ENCODE results near the gene HES6. TPM values are rescaled to one million over a fixed set of nuclear protein-coding genes. Genes with fewer than 3 reads are reported as not detected.

The HES6 gene
- total RNA-seq, 4 donors from 2014 or later = 15.0 to 94.5 (median 31.7) TPM

- TF ChIP-seq EP300 (IDR thresholded peaks at IDR 0.05; ENCODE audit: low read depth) (no peak), POLR2AphosphoS5 (IDR thresholded peaks at IDR 0.05) (no peak), POLR2A (IDR thresholded peaks at IDR 0.05) (no peak), CTCF (IDR thresholded peaks at IDR 0.05) (no peak)
- WGBS, 2 donors (ENCODE audit: low coverage in 1 of 2) = 83% methylated on average over 9 of the region's 9 CpGs; no CpG with 5 or more reads in 1 of the 2 donors
- Histone ChIP-seq H3K27me3 (no peaks in the 10 kb centered on the region), H3K4me1 (peaks cover 0 to 21% (median 18%) of the 10 kb centered on the region in 4 donors), H3K9me3 (no peaks in the 10 kb centered on the region), H3K36me3 (peaks cover 0 to 41% (median 12%) of the 10 kb centered on the region in 4 donors), H3K27ac (no peak overlapping the region), H3K4me3 (no peak overlapping the region)
- intact Hi-C loops (cut with DNase I; ENCODE audit: low total_unique reads) (no loop called here), in situ Hi-C loops (cut with MboI; ENCODE audit: low pct_ligation_motif_present in 1 of 4, low pct_unique_long_range_greater_than_20kb in 1 of 4, low sequenced_read_pairs in 3 of 4) (loop anchor here in 1 of 4 donors (25.0 kb wide), 1 partner anchor 408 kb away; the partner anchor contains the start of gene RAMP1)
- no peak for DNase-seq
Observed at GRCh38 chr2:238270606-238271005, 30.8 kb upstream of the HES6 start.

DNA sequence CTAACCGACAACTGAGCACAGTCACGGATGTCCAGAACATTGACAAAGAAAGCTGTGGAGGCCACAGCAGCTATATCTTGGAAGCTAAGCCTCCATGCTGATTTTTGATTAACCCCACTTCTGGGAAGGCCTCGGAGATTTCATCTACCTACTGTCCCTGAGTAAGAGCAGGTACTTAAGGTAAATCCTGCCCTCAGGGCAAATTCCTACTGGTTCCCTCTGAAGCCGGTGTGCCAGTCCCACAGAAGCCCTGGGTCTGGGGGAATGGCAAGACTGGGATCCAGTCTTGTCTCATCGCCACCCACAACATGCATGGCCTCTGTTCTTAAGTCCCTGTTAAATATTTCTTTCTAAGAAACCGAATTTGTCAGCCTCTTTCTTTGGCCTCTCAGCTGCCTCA is 29.9 kb upstream of the HES6 start:
- Histone ChIP-seq H3K4me1 (peaks cover 0 to 18% (median 15%) of the 10 kb centered on the region in 4 donors), H3K36me3 (peaks cover 0 to 41% (median 8%) of the 10 kb centered on the region in 4 donors), H3K27me3 (no peaks in the 10 kb centered on the region), H3K4me3 (no peak overlapping the region), H3K9me3 (no peaks in the 10 kb centered on the region), H3K27ac (no peak overlapping the region)
- 93 to 95% methylated on average over 3 to 6 of the region's 6 CpGs for WGBS, 2 donors (ENCODE audit: low coverage in 1 of 2)
- TF ChIP-seq POLR2A (IDR thresholded peaks at IDR 0.05) = no peak
- in situ Hi-C loops (cut with MboI; ENCODE audit: low pct_ligation_motif_present in 1 of 4, low pct_unique_long_range_greater_than_20kb in 1 of 4, low sequenced_read_pairs in 3 of 4) = loop anchor here in 3 of 4 donors (10.0 to 25.0 kb wide), 2 partner anchors 407 to 415 kb away; partner anchors contain the start of gene RAMP1 (in 3 of the 3)
- intact Hi-C loops (cut with DNase I; ENCODE audit: low total_unique reads) = loop anchor here (10.0 kb wide), 2 partner anchors 75 to 415 kb away; partner anchors contain the start of gene RAMP1
- no peak for DNase-seq

- in situ Hi-C loops (cut with MboI; ENCODE audit: low pct_ligation_motif_present in 1 of 4, low pct_unique_long_range_greater_than_20kb in 1 of 4, low sequenced_read_pairs in 3 of 4) = loop anchor here in 3 of 4 donors (10.0 to 25.0 kb wide), 2 partner anchors 406 to 413 kb away; partner anchors contain the start of gene RAMP1 (in 3 of the 3)
Observed at GRCh38 chr2:238267884-238268680, 28.2 kb upstream of the HES6 start.

GRCh38 chr2:238267341-238267710 is 27.5 kb upstream of the HES6 start:
- TF ChIP-seq POLR2AphosphoS5 (IDR thresholded peaks at IDR 0.05) = no peak
- TF ChIP-seq CTCF (IDR thresholded peaks at IDR 0.05) = no peak
- no peak for TF ChIP-seq EP300 (IDR thresholded peaks at IDR 0.05; ENCODE audit: low read depth)
- TF ChIP-seq POLR2A (IDR thresholded peaks at IDR 0.05) = no peak
- H3K9me3 ChIP-seq = no peaks in the 10 kb centered on the region
- no peak overlapping the region for H3K27ac ChIP-seq
- H3K27me3 ChIP-seq = no peaks in the 10 kb centered on the region
- peaks cover 12 to 24% (median 17%) of the 10 kb centered on the region in 4 donors for H3K4me1 ChIP-seq
- intact Hi-C loops (cut with DNase I; ENCODE audit: low total_unique reads) = loop anchor here (10.0 kb wide), 2 partner anchors 73 to 413 kb away; partner anchors contain the start of gene RAMP1
- WGBS, 2 donors (ENCODE audit: low coverage in 1 of 2) = 100% methylated on average over 1 of the region's 1 CpG
- H3K36me3 ChIP-seq = peaks cover 0 to 40% (median 6%) of the 10 kb centered on the region in 4 donors
- no peak for DNase-seq
- H3K4me3 ChIP-seq = no peak overlapping the region
- in situ Hi-C loops (cut with MboI; ENCODE audit: low pct_ligation_motif_present in 1 of 4, low pct_unique_long_range_greater_than_20kb in 1 of 4, low sequenced_read_pairs in 3 of 4) = loop anchor here in 3 of 4 donors (10.0 to 25.0 kb wide), 2 partner anchors 405 to 413 kb away; partner anchors contain the start of gene RAMP1 (in 3 of the 3)

More at GRCh38 chr2:238267884-238268680, 28.2 kb upstream of the HES6 start:
- no peak for DNase-seq
- Histone ChIP-seq H3K9me3 (no peaks in the 10 kb centered on the region), H3K27me3 (no peaks in the 10 kb centered on the region), H3K27ac (no peak overlapping the region), H3K4me3 (no peak overlapping the region), H3K36me3 (peaks cover 0 to 44% (median 6%) of the 10 kb centered on the region in 4 donors), H3K4me1 (peaks cover 9 to 21% (median 18%) of the 10 kb centered on the region in 4 donors)
- TF ChIP-seq EP300 (IDR thresholded peaks at IDR 0.05; ENCODE audit: low read depth) = no peak
- TF ChIP-seq POLR2AphosphoS5 (IDR thresholded peaks at IDR 0.05) = no peak
- no peak for TF ChIP-seq POLR2A (IDR thresholded peaks at IDR 0.05)
- TF ChIP-seq CTCF (IDR thresholded peaks at IDR 0.05) = no peak
- intact Hi-C loops (cut with DNase I; ENCODE audit: low total_unique reads) = loop anchor here (10.0 kb wide), 2 partner anchors 73 to 413 kb away; partner anchors contain the start of gene RAMP1
- WGBS, 2 donors (ENCODE audit: low coverage in 1 of 2) = 91% methylated on average over 20 of the region's 20 CpGs; no CpG with 5 or more reads in 1 of the 2 donors
